Ovary (tissue), 3 donors: ENCODE results near the gene INO80.

Experiments
- CTCF ChIP-seq, 3 donors: fragments of 450-650 bp in 2 of 3; fragments of 200-600 bp in 1 of 3; IDR thresholded peaks; one replicate each; pipeline versions ENCODE4 v1.5.1 to v1.8.0; 2016 to 2022; ENCODE audit warnings: antibody characterized with exemption in 3 of 3, mild to moderate bottlenecking in 1 of 3
- EP300 ChIP-seq: sonication (generic); formaldehyde crosslinking; IDR thresholded peaks from one replicate; pipeline ENCODE4 v1.6.1; 2017; ENCODE audit warnings: antibody characterized with exemption
- donor health status: DM: no; HTN: no; CAD: no.

DNA sequence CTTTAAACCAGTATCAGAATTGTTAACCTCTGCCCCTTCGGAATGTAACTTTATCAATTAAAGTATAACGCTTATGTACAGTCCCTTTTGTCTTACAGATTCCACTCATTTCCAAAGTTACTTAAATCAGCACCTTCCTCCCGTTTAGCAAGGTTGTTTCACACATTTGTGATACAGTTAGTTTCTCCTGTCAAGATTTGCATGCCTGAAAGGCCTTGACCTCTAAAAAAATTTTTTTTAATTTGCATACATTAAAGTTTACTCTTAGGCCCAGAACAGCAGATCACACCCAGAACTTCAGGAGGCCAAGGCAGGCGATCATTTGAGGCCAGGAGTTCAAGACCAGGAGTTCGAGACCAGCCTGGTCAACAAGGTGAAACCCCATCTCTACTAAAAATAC, 9.1 kb downstream of the INO80 start:
- TF ChIP-seq EP300 = no peak
- TF ChIP-seq CTCF (IDR thresholded peaks at IDR 0.05) = no peak
